GM19452 (cell line): ENCODE data around the gene DAP3.
"Not testable (repeated sequence)": the region's sequence is repeated elsewhere in the genome, so short reads cannot be mapped to it uniquely, and the experiment has no call there.

Experiments used
- ATAC-seq: cut with Tn5 transposase; IDR thresholded peaks from one replicate; pipeline ENCODE4 v1.9.1; 2021; ENCODE audit not compliant: unreplicated experiment

The DAP3 gene

GRCh38 chr1:155717041-155717440 lies 28.1 kb downstream of the DAP3 start:
- ATAC-seq: no peak

- not testable (repeated sequence) for ATAC-seq
Observed at GRCh38 chr1:155718524-155719115, 29.7 kb downstream of the DAP3 start.

GRCh38 chr1:155719703-155720102 lies 30.8 kb downstream of the DAP3 start:
- no peak for ATAC-seq

GRCh38 chr1:155725142-155725541 lies 36.3 kb downstream of the DAP3 start:
- ATAC-seq: no peak

GRCh38 chr1:155729031-155729898 lies 40.4 kb downstream of the DAP3 start:
- ATAC-seq: no peak

GRCh38 chr1:155740995-155741394 lies 52.1 kb downstream of the DAP3 start:
- ATAC-seq: no peak

GRCh38 chr1:155741908-155742307 lies 53.0 kb downstream of the DAP3 start:
- ATAC-seq: no peak

GRCh38 chr1:155744711-155745283 lies 55.9 kb downstream of the DAP3 start:
- ATAC-seq: no peak

GRCh38 chr1:155745284-155746228 lies 56.7 kb downstream of the DAP3 start:
- ATAC-seq: peak; percentile 87

- not testable (repeated sequence) for ATAC-seq
Observed at GRCh38 chr1:155747586-155747985, 58.7 kb downstream of the DAP3 start.

GRCh38 chr1:155748141-155748540 lies 59.2 kb downstream of the DAP3 start:
- not testable (repeated sequence) for ATAC-seq

- not testable (repeated sequence) for ATAC-seq
Observed at GRCh38 chr1:155759017-155759416, 70.1 kb downstream of the DAP3 start.

- ATAC-seq: no peak
Observed at GRCh38 chr1:155759966-155760630, 71.2 kb downstream of the DAP3 start.

GRCh38 chr1:155760751-155761475 lies 72.0 kb downstream of the DAP3 start:
- ATAC-seq: no peak

- ATAC-seq: no peak
Observed at GRCh38 chr1:155761736-155762405, 73.0 kb downstream of the DAP3 start.

GRCh38 chr1:155763090-155763815 lies 74.4 kb downstream of the DAP3 start:
- not testable (repeated sequence) for ATAC-seq

- ATAC-seq: not testable (repeated sequence)
Observed at GRCh38 chr1:155763989-155764388, 75.1 kb downstream of the DAP3 start.

GRCh38 chr1:155767399-155767989 lies 78.6 kb downstream of the DAP3 start:
- ATAC-seq: not testable (repeated sequence)
